Neural cell (in vitro differentiated cells): ENCODE measurements around the gene MINAR1. TPM values are rescaled to one million over a fixed set of nuclear protein-coding genes. Genes with fewer than 3 reads are reported as not detected.

Experiments
- H2AFZ ChIP-seq: fragments of 200-600, 300-800 bp; sonication (generic), shearing (Covaris generic); 2 replicates; pipeline ENCODE4 v1.6.0; 2014; ENCODE audit warnings: low read depth, mild to moderate bottlenecking, antibody characterized with exemption, low read length, moderate library complexity
- H3F3A ChIP-seq: fragments of 200-600 bp; shearing (Covaris generic); 2 replicates; pipeline ENCODE4 v1.6.1; 2016; ENCODE audit warnings: mild to moderate bottlenecking, moderate library complexity, mixed read lengths, antibody characterized with exemption, low read length; ENCODE audit not compliant: insufficient read depth, poor library complexity, severe bottlenecking
- H3K27ac ChIP-seq: fragments of 200-600, 300-800 bp; sonication (generic), shearing (Covaris generic); 2 replicates; pipeline ENCODE4 v1.5.1; 2014; ENCODE audit warnings: mild to moderate bottlenecking, low read length, moderate library complexity
- H3K27me3 ChIP-seq: fragments of 300-800, 200-600 bp; sonication (generic), shearing (Covaris generic); 2 replicates; pipeline ENCODE4 v1.6.0; 2014; ENCODE audit warnings: mild to moderate bottlenecking, low read depth, low read length, moderate library complexity; ENCODE audit not compliant: insufficient read depth
- H3K36me3 ChIP-seq: fragments of 300-800, 200-600 bp; sonication (generic), shearing (Covaris generic); 2 replicates; pipeline ENCODE4 v1.5.1; 2014; ENCODE audit warnings: mild to moderate bottlenecking, antibody characterized with exemption, low read length, moderate library complexity; ENCODE audit not compliant: insufficient read depth
- H3K4me2 ChIP-seq: fragments of 300-800, 200-600 bp; sonication (generic), shearing (Covaris generic); 2 replicates; pipeline ENCODE4 v1.6.0; 2014; ENCODE audit warnings: mild to moderate bottlenecking, low read length
- H3K4me3 ChIP-seq: fragments of 300-800, 200-600 bp; sonication (generic), shearing (Covaris generic); 2 replicates; pipeline ENCODE4 v1.5.1; 2014; ENCODE audit warnings: mild to moderate bottlenecking, low read length, moderate library complexity
- H3K79me2 ChIP-seq: fragments of 200-600 bp; shearing (Covaris generic); replicated peaks from 2 replicates; pipeline ENCODE4 v1.6.0; 2014; ENCODE audit warnings: mild to moderate bottlenecking, low read length, moderate library complexity; ENCODE audit not compliant: insufficient read depth
- H3K9ac ChIP-seq: fragments of 300-800, 200-600 bp; sonication (generic), shearing (Covaris generic); 2 replicates; pipeline ENCODE4 v1.6.1; 2016; ENCODE audit warnings: mild to moderate bottlenecking, low read length, mixed read lengths
- H3K9me2 ChIP-seq: fragments of 200-600 bp; shearing (Covaris generic); 2 replicates; pipeline ENCODE4 v1.6.1; 2016; ENCODE audit warnings: mild to moderate bottlenecking, low read length, mixed read lengths; ENCODE audit not compliant: insufficient read depth
- H3K9me3 ChIP-seq: fragments of 200-600, 300-800 bp; sonication (generic), shearing (Covaris generic); 2 replicates; pipeline ENCODE4 v1.6.1; 2016; ENCODE audit warnings: mild to moderate bottlenecking, mixed run types, low read length, moderate library complexity, mixed read lengths
- H4K20me1 ChIP-seq: fragments of 200-600 bp; shearing (Covaris generic); 2 replicates; pipeline ENCODE4 v1.6.1; 2016; ENCODE audit warnings: mild to moderate bottlenecking, mixed run types; ENCODE audit not compliant: insufficient read depth
- CTCF ChIP-seq: fragments of 450-650 bp; IDR thresholded peaks from 2 replicates; pipeline ENCODE4 v1.5.1; 2014; ENCODE audit warnings: antibody characterized with exemption, mild to moderate bottlenecking, moderate library complexity; ENCODE audit not compliant: poor library complexity, severe bottlenecking
- EP300 ChIP-seq: fragments of 450-650 bp; conservative IDR thresholded peaks from 2 replicates; pipeline ENCODE4 v1.6.1; 2014; ENCODE audit warnings: antibody characterized with exemption, mild to moderate bottlenecking, moderate library complexity; ENCODE audit not compliant: poor library complexity, severe bottlenecking
- EZH2 ChIP-seq: fragments of 200-600, 300-800 bp; shearing (Covaris generic), sonication (generic); IDR thresholded peaks from 2 replicates; pipeline ENCODE4 v1.6.1; 2014; ENCODE audit warnings: antibody characterized with exemption, low read length, borderline replicate concordance, mild to moderate bottlenecking; ENCODE audit not compliant: insufficient read depth, poor library complexity, severe bottlenecking
- MXI1 ChIP-seq: fragments of 450-650 bp; conservative IDR thresholded peaks from 2 replicates; pipeline ENCODE4 v1.6.1; 2014; ENCODE audit warnings: antibody characterized with exemption, mild to moderate bottlenecking; ENCODE audit not compliant: poor library complexity, severe bottlenecking
- POLR2AphosphoS5 ChIP-seq: IDR thresholded peaks from 2 replicates; pipeline ENCODE4 v1.6.1; 2012
- RAD21 ChIP-seq: fragments of 450-650 bp; conservative IDR thresholded peaks from 2 replicates; pipeline ENCODE4 v1.6.1; 2014; ENCODE audit warnings: antibody characterized with exemption, mild to moderate bottlenecking, moderate library complexity
- SMC3 ChIP-seq: fragments of 450-650 bp; conservative IDR thresholded peaks from 2 replicates; pipeline ENCODE4 v1.6.1; 2014; ENCODE audit warnings: antibody characterized with exemption, mild to moderate bottlenecking, moderate library complexity; ENCODE audit not compliant: poor library complexity
- TAF1 ChIP-seq: IDR thresholded peaks from 2 replicates; pipeline ENCODE4 v1.6.1; 2012; ENCODE audit warnings: low read depth
- polyA plus RNA-seq: library from polyadenylated mRNA; depleted of rRNA; stranded (reverse); fragments of >200 nt; gene quantifications from 2 replicates; pipeline ENCODE4 v1.2.3, GENCODE V29; 2014
- TF ChIP-seq, protein P1 (sequence below): IDR thresholded peaks from 2 replicates; pipeline ENCODE4 v1.6.1; 2012; ENCODE audit warnings: borderline replicate concordance

The MINAR1 gene
- polyA plus RNA-seq, 1 donor from 2014 or later, result 3.1 TPM

DNA sequence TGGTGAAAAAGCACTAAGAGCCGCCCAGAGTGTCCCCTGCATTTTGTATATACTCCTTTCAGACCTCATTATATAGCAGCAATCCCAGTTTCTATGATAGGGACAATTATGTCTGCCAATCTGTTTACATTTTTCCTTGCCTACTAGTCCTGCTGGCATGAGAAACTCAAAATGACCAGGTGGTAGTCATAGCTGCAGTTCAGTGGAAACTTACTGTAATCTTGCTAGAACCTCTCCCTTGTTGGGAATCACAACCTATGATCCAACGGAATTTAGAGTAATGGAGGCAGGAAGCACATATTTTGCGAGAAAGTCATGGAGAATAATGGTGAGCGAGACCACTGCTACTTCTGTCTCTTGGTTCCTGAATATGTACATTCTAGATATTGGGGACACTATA is 28.6 kb upstream of the MINAR1 start:
- Histone ChIP-seq H3K9me2 (no peaks in the 10 kb centered on the region), H4K20me1 (no peaks in the 10 kb centered on the region), H3K9me3 (no peaks in the 10 kb centered on the region), H3F3A (no peaks in the 10 kb centered on the region), H3K9ac (no peak overlapping the region), H2AFZ (no peak overlapping the region), H3K36me3 (no peaks in the 10 kb centered on the region), H3K27ac (no peak overlapping the region), H3K4me2 (no peak overlapping the region), H3K4me3 (no peak overlapping the region), H3K79me2 (no peaks in the 10 kb centered on the region), H3K27me3 (no peaks in the 10 kb centered on the region)
- TF ChIP-seq SMC3, result no peak
- TF ChIP-seq POLR2AphosphoS5, result no peak
- TF ChIP-seq TAF1, result no peak
- TF ChIP-seq, protein P1, sequence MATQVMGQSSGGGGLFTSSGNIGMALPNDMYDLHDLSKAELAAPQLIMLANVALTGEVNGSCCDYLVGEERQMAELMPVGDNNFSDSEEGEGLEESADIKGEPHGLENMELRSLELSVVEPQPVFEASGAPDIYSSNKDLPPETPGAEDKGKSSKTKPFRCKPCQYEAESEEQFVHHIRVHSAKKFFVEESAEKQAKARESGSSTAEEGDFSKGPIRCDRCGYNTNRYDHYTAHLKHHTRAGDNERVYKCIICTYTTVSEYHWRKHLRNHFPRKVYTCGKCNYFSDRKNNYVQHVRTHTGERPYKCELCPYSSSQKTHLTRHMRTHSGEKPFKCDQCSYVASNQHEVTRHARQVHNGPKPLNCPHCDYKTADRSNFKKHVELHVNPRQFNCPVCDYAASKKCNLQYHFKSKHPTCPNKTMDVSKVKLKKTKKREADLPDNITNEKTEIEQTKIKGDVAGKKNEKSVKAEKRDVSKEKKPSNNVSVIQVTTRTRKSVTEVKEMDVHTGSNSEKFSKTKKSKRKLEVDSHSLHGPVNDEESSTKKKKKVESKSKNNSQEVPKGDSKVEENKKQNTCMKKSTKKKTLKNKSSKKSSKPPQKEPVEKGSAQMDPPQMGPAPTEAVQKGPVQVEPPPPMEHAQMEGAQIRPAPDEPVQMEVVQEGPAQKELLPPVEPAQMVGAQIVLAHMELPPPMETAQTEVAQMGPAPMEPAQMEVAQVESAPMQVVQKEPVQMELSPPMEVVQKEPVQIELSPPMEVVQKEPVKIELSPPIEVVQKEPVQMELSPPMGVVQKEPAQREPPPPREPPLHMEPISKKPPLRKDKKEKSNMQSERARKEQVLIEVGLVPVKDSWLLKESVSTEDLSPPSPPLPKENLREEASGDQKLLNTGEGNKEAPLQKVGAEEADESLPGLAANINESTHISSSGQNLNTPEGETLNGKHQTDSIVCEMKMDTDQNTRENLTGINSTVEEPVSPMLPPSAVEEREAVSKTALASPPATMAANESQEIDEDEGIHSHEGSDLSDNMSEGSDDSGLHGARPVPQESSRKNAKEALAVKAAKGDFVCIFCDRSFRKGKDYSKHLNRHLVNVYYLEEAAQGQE, result no peak
- no peak for TF ChIP-seq RAD21
- TF ChIP-seq EZH2, result no peak
- TF ChIP-seq CTCF, result no peak
- no peak for TF ChIP-seq EP300
- TF ChIP-seq MXI1, result no peak

- Histone ChIP-seq H4K20me1 (no peaks in the 10 kb centered on the region), H3K27ac (no peak overlapping the region), H3K9ac (no peak overlapping the region), H3K4me2 (no peak overlapping the region), H3K36me3 (no peaks in the 10 kb centered on the region), H3F3A (no peaks in the 10 kb centered on the region), H3K79me2 (no peaks in the 10 kb centered on the region), H3K4me3 (no peak overlapping the region), H2AFZ (no peak overlapping the region), H3K9me2 (no peaks in the 10 kb centered on the region), H3K9me3 (no peaks in the 10 kb centered on the region), H3K27me3 (no peaks in the 10 kb centered on the region)
- TF ChIP-seq CTCF, result peak; percentile 8
- TF ChIP-seq, protein P1, result no peak
Measured at GRCh38 chr15:79406210-79406609, 25.9 kb upstream of the MINAR1 start.
